GM19372 (cell line): Measurements from ENCODE around the gene GGNBP2.
A peak's percentile ranks its signal among the peaks of the same experiment; 100 is the strongest.
"Not testable (repeated sequence)": the region's sequence is repeated elsewhere in the genome, so short reads cannot be mapped to it uniquely, and the experiment has no call there.

Experiments used
- ATAC-seq: cut with Tn5 transposase; IDR thresholded peaks from one replicate; pipeline ENCODE4 v1.9.1; 2021; ENCODE audit warnings: mild to moderate bottlenecking, low read depth, moderate library complexity; ENCODE audit not compliant: unreplicated experiment

Gene GGNBP2

GRCh38 chr17:36544307-36545076, at the start of gene GGNBP2:
Gene GGNBP2 (plus strand): TSS chr17:36544919. CDS start chr17:36545725, 806 bp downstream.
- ATAC-seq, result peak; percentile 40

GRCh38 chr17:36495076-36495578, 49.6 kb upstream of the GGNBP2 start:
- no peak for ATAC-seq

- no peak for ATAC-seq
Observed at GRCh38 chr17:36496018-36496789, 48.5 kb upstream of the GGNBP2 start.

GRCh38 chr17:36498155-36498554, 46.6 kb upstream of the GGNBP2 start:
- no peak for ATAC-seq

- ATAC-seq, result no peak
Observed at GRCh38 chr17:36498560-36499300, 46.0 kb upstream of the GGNBP2 start.

- no peak for ATAC-seq
Observed at GRCh38 chr17:36500745-36501225, 43.9 kb upstream of the GGNBP2 start.

- ATAC-seq, result no peak
Observed at GRCh38 chr17:36501351-36501750, 43.4 kb upstream of the GGNBP2 start.

GRCh38 chr17:36501963-36502362, 42.8 kb upstream of the GGNBP2 start:
- ATAC-seq, result no peak

GRCh38 chr17:36503456-36504155, 41.1 kb upstream of the GGNBP2 start:
- ATAC-seq, result no peak

- no peak for ATAC-seq
Observed at GRCh38 chr17:36504156-36504545, 40.6 kb upstream of the GGNBP2 start.

- no peak for ATAC-seq
Observed at GRCh38 chr17:36505171-36505570, 39.5 kb upstream of the GGNBP2 start.

GRCh38 chr17:36506249-36506826, 38.4 kb upstream of the GGNBP2 start:
- no peak for ATAC-seq

- ATAC-seq, result no peak
Observed at GRCh38 chr17:36506831-36507230, 37.9 kb upstream of the GGNBP2 start.

- ATAC-seq, result no peak
Observed at GRCh38 chr17:36507266-36507665, 37.5 kb upstream of the GGNBP2 start.

- not testable (repeated sequence) for ATAC-seq
Observed at GRCh38 chr17:36508439-36508838, 36.3 kb upstream of the GGNBP2 start.

- no peak for ATAC-seq
Observed at GRCh38 chr17:36509272-36509985, 35.3 kb upstream of the GGNBP2 start.

GRCh38 chr17:36510636-36511035, 34.1 kb upstream of the GGNBP2 start:
- ATAC-seq, result no peak

GRCh38 chr17:36511216-36511615, 33.5 kb upstream of the GGNBP2 start:
- ATAC-seq, result no peak

GRCh38 chr17:36512641-36513040, 32.1 kb upstream of the GGNBP2 start:
- ATAC-seq, result no peak
